Body of pancreas (tissue), 4 donors: ENCODE measurements around the gene UCK2. TPM values are rescaled to one million over a fixed set of nuclear protein-coding genes. Genes with fewer than 3 reads are reported as not detected.
A peak's percentile ranks its signal among the peaks of the same experiment; 100 is the strongest.

Source experiments
- ATAC-seq: fragments of 150-250 bp; one replicate; pipeline ENCODE4 v1.9.1; 2016
- DNase-seq, 4 donors: peaks; one replicate each; pipeline ENCODE4 v3.0.0-alpha.2; 2019
- H3K27ac ChIP-seq, 4 donors: fragments of 200-600 bp; sonication (generic); 1 replicate in 3 of 4; 2 replicates in 1 of 4; pipeline versions ENCODE4 v1.5.1 to v1.6.1; 2016 to 2019; ENCODE audit warnings: mild to moderate bottlenecking in 1 of 4, mixed read lengths in 1 of 4, moderate library complexity in 1 of 4
- H3K27me3 ChIP-seq, 2 donors: fragments of 200-600 bp; sonication (generic); one replicate each; pipeline ENCODE4 v1.6.0; 2016; ENCODE audit warnings: mild to moderate bottlenecking in 1 of 2
- H3K36me3 ChIP-seq, 2 donors: fragments of 200-600 bp; sonication (generic); replicated peaks in 1 of 2; 2 replicates each; pipeline ENCODE4 v1.5.1; 2016; ENCODE audit warnings: low read depth in 2 of 2; ENCODE audit not compliant: insufficient read depth in 1 of 2
- H3K4me1 ChIP-seq: fragments of 200-600 bp; sonication (generic); one replicate; pipeline ENCODE4 v1.6.0; 2016
- H3K4me3 ChIP-seq, 2 donors: fragments of 200-600 bp; sonication (generic); 1 replicate in 1 of 2; 2 replicates in 1 of 2; pipeline ENCODE4 v1.5.1; 2016 to 2019
- H3K9me3 ChIP-seq, 3 donors: fragments of 200-600 bp; sonication (generic); 1 replicate in 2 of 3; 2 replicates in 1 of 3; pipeline ENCODE4 v1.5.1; 2016
- CTCF ChIP-seq, 7 experiments: fragments of 450-650 bp in 4 of 7; fragments of 200-600 bp in 3 of 7; sonication (generic) in 3 of 7; IDR thresholded peaks; one replicate each; pipeline ENCODE4 v1.5.1; 2016 to 2019; ENCODE audit warnings: antibody characterized with exemption in 7 of 7
- POLR2A ChIP-seq, 3 donors: fragments of 450-650 bp; IDR thresholded peaks; one replicate each; pipeline ENCODE4 v1.6.1; 2016; ENCODE audit warnings: antibody characterized with exemption in 3 of 3, mild to moderate bottlenecking in 2 of 3
- WGBS, 2 donors: methylation state at CpG; one replicate each; pipeline ENCODE4 v1.1.5; 2017; 5-methylcytosine and 5-hydroxymethylcytosine counted together
- intact Hi-C: fragments of 100-400 bp; cut with DNase I; formaldehyde crosslinking; loops from one replicate; pipeline ENCODE4 v1.15.1; 2023
- total RNA-seq, 2 donors: library from RNA; depleted of rRNA; stranded (reverse); fragments of >200 nt; gene quantifications; one replicate each; pipeline ENCODE4 v1.1.0, GENCODE V29; 2016

UCK2 gene
- total RNA-seq, 2 donors from 2014 or later, result 23.3 to 27.4 TPM

- no peak for DNase-seq
- intact Hi-C loops, result no loop called here
- Histone ChIP-seq H3K27ac (no peak overlapping the region), H3K36me3 (no peaks in the 10 kb centered on the region), H3K4me1 (peaks cover 52% of the 10 kb centered on the region), H3K27me3 (no peaks in the 10 kb centered on the region), H3K4me3 (no peak overlapping the region), H3K9me3 (no peaks in the 10 kb centered on the region)
- TF ChIP-seq CTCF (IDR thresholded peaks at IDR 0.05) (no peak), POLR2A (IDR thresholded peaks at IDR 0.05) (no peak)
- 87 to 90% methylated on average over 9 of the region's 9 CpGs for WGBS, 2 donors
- ATAC-seq, result no peak
Measured at GRCh38 chr1:165855010-165855838, 27.8 kb downstream of the UCK2 start.

- peaks cover 52% of the 10 kb centered on the region for H3K4me1 ChIP-seq
- H3K36me3 ChIP-seq, result no peaks in the 10 kb centered on the region
Measured at GRCh38 chr1:165856021-165856420, 28.6 kb downstream of the UCK2 start.

GRCh38 chr1:165856606-165857005 lies 29.2 kb downstream of the UCK2 start:
- Histone ChIP-seq H3K4me1 (peaks cover 53% of the 10 kb centered on the region), H3K27me3 (no peaks in the 10 kb centered on the region), H3K9me3 (no peaks in the 10 kb centered on the region), H3K4me3 (no peak overlapping the region), H3K27ac (no peak overlapping the region), H3K36me3 (no peaks in the 10 kb centered on the region)
- no peak for ATAC-seq
- intact Hi-C loops, result no loop called here
- 24 to 26% methylated on average over 3 of the region's 3 CpGs for WGBS, 2 donors
- no peak for TF ChIP-seq CTCF (IDR thresholded peaks at IDR 0.05)
- TF ChIP-seq POLR2A (IDR thresholded peaks at IDR 0.05), result no peak
- DNase-seq, result no peak

More at GRCh38 chr1:165856021-165856420, 28.6 kb downstream of the UCK2 start:
- ATAC-seq, result no peak
- H3K27ac ChIP-seq, result no peak overlapping the region
- no peak for TF ChIP-seq POLR2A (IDR thresholded peaks at IDR 0.05)
- TF ChIP-seq CTCF (IDR thresholded peaks at IDR 0.05), result no peak
- no peak overlapping the region for H3K4me3 ChIP-seq
- H3K9me3 ChIP-seq, result no peaks in the 10 kb centered on the region
- WGBS, 2 donors, result 41 to 44% methylated on average over 3 of the region's 3 CpGs
- H3K27me3 ChIP-seq, result no peaks in the 10 kb centered on the region
- DNase-seq, result no peak
- intact Hi-C loops, result no loop called here

- Histone ChIP-seq H3K4me3 (no peak overlapping the region), H3K36me3 (no peaks in the 10 kb centered on the region), H3K27me3 (no peaks in the 10 kb centered on the region), H3K27ac (no peak overlapping the region), H3K9me3 (no peaks in the 10 kb centered on the region), H3K4me1 (peaks cover 59% of the 10 kb centered on the region)
- intact Hi-C loops, result no loop called here
- 77 to 78% methylated on average over 8 of the region's 8 CpGs for WGBS, 2 donors
- DNase-seq, result peak in 1 of 4 donors; percentile 28
- ATAC-seq, result no peak
- TF ChIP-seq POLR2A (IDR thresholded peaks at IDR 0.05), result no peak
Measured at GRCh38 chr1:165857046-165857801, 29.8 kb downstream of the UCK2 start.

- no peaks in the 10 kb centered on the region for H3K27me3 ChIP-seq
- H3K9me3 ChIP-seq, result no peaks in the 10 kb centered on the region
- H3K4me1 ChIP-seq, result peaks cover 63% of the 10 kb centered on the region
- no peak for TF ChIP-seq POLR2A (IDR thresholded peaks at IDR 0.05)
- peak in 1 of 7 experiments; percentile 8 for TF ChIP-seq CTCF (IDR thresholded peaks at IDR 0.05)
- DNase-seq (peak; percentile 69 to 85 (median 78)), ATAC-seq (peak; percentile 85)
- no peak overlapping the region for H3K4me3 ChIP-seq
- intact Hi-C loops, result no loop called here
- no peaks in the 10 kb centered on the region for H3K36me3 ChIP-seq
- peak overlapping the region in 1 of 4 donors; percentile 38 for H3K27ac ChIP-seq
- WGBS, 2 donors, result 0 to 17% methylated on average over 2 to 3 of the region's 3 CpGs
Measured at GRCh38 chr1:165858364-165858823, 31.0 kb downstream of the UCK2 start.
